WTC11 (cell line): ENCODE measurements around the gene DNAJC15. TPM values are rescaled to one million over a fixed set of nuclear protein-coding genes. Genes with fewer than 3 reads are reported as not detected.

ENCODE experiments used
- ATAC-seq: fragments of 200-7000 bp; cut with Tn5 transposase; 2 replicates; pipeline ENCODE4 v1.10.0; 2021; ENCODE audit warnings: mild to moderate bottlenecking, moderate library complexity
- CTCF ChIA-PET: fragments of 300-600 bp; sonication (Branson Sonifier 250); formaldehyde crosslinking; loops from one replicate; lab custom pipeline; 2021; ENCODE audit warnings: antibody characterized with exemption; lab: Charles Lee
- POLR2A ChIA-PET: fragments of 350-600 bp; sonication (Branson Sonifier 250); formaldehyde crosslinking; loops from one replicate; lab custom pipeline; 2021; ENCODE audit warnings: antibody characterized with exemption; lab: Charles Lee
- DNase-seq: peaks from one replicate; pipeline ENCODE4 v3.0.0; 2021; ENCODE audit warnings: low spot score
- H3K27ac Mint-ChIP-seq: 2 replicates; pipeline ENCODE4 v1.8.0; 2021; ENCODE audit warnings: mixed read lengths
- H3K27me3 Mint-ChIP-seq: 2 replicates; pipeline ENCODE4 v1.8.0; 2021; ENCODE audit warnings: low read depth, mild to moderate bottlenecking, moderate library complexity, mixed read lengths
- H3K36me3 Mint-ChIP-seq: 2 replicates; pipeline ENCODE4 v1.8.0; 2021; ENCODE audit warnings: mixed read lengths
- H3K4me1 Mint-ChIP-seq: 2 replicates; pipeline ENCODE4 v1.8.0; 2022; ENCODE audit warnings: mixed read lengths
- H3K4me3 Mint-ChIP-seq: 2 replicates; pipeline ENCODE4 v1.8.0; 2021; ENCODE audit warnings: mild to moderate bottlenecking, moderate library complexity, mixed read lengths
- H3K9me3 Mint-ChIP-seq: 2 replicates; pipeline ENCODE4 v1.8.0; 2021; ENCODE audit warnings: mixed read lengths
- ATF2 ChIP-seq: sonication (generic); formaldehyde crosslinking; IDR thresholded peaks from 2 replicates; pipeline ENCODE4 v1.8.1; 2022; ENCODE audit warnings: low read depth, missing genetic modification reagents, borderline replicate concordance
- CDX4 ChIP-seq: fragments of 250-450 bp; sonication (Bioruptor Pico); IDR thresholded peaks from 2 replicates; pipeline ENCODE4 v1.9.0; 2021; ENCODE audit warnings: moderate library complexity, mild to moderate bottlenecking, inconsistent platforms, borderline replicate concordance
- E2F1 ChIP-seq: sonication (generic); formaldehyde crosslinking; IDR thresholded peaks from 2 replicates; pipeline ENCODE4 v1.8.0; 2022; ENCODE audit warnings: mild to moderate bottlenecking, missing genetic modification reagents
- ESRRA ChIP-seq: sonication (generic); formaldehyde crosslinking; IDR thresholded peaks from 2 replicates; pipeline ENCODE4 v1.8.1; 2022; ENCODE audit warnings: mild to moderate bottlenecking, missing genetic modification reagents, borderline replicate concordance
- FOXJ3 ChIP-seq: sonication (generic); formaldehyde crosslinking; IDR thresholded peaks from 2 replicates; pipeline ENCODE4 v1.9.0; 2021; ENCODE audit warnings: missing genetic modification reagents, mild to moderate bottlenecking, borderline replicate concordance
- IRF2 ChIP-seq: sonication (generic); formaldehyde crosslinking; IDR thresholded peaks from 2 replicates; pipeline ENCODE4 v1.8.0; 2022; ENCODE audit warnings: low read depth, missing genetic modification reagents, borderline replicate concordance
- JUN ChIP-seq: sonication (generic); formaldehyde crosslinking; IDR thresholded peaks from 2 replicates; pipeline ENCODE4 v1.8.0; 2023; ENCODE audit warnings: mild to moderate bottlenecking, missing genetic modification reagents
- MLX ChIP-seq: sonication (generic); formaldehyde crosslinking; IDR thresholded peaks from 2 replicates; pipeline ENCODE4 v1.8.1; 2023; ENCODE audit warnings: mild to moderate bottlenecking, missing genetic modification reagents, moderate library complexity
- NR2C2 ChIP-seq: sonication (generic); formaldehyde crosslinking; IDR thresholded peaks from 2 replicates; pipeline ENCODE4 v1.8.0; 2022; ENCODE audit warnings: mild to moderate bottlenecking, missing genetic modification reagents
- NR3C1 ChIP-seq: sonication (generic); formaldehyde crosslinking; conservative IDR thresholded peaks from 2 replicates; pipeline ENCODE4 v1.8.1; 2023; ENCODE audit warnings: low read depth, mild to moderate bottlenecking, missing genetic modification reagents
- PRRX2 ChIP-seq: fragments of 250-450 bp; sonication (Bioruptor Pico); IDR thresholded peaks from 2 replicates; pipeline ENCODE4 v1.8.0; 2021; ENCODE audit warnings: mild to moderate bottlenecking
- RORB ChIP-seq: fragments of 250-450 bp; sonication (Bioruptor Pico); IDR thresholded peaks from 2 replicates; pipeline ENCODE4 v1.9.0; 2021; ENCODE audit warnings: mild to moderate bottlenecking
- TEAD1 ChIP-seq: sonication (generic); formaldehyde crosslinking; IDR thresholded peaks from 2 replicates; pipeline ENCODE4 v1.8.0; 2022; ENCODE audit warnings: mild to moderate bottlenecking, missing genetic modification reagents
- ZMAT4 ChIP-seq: fragments of 250-450 bp; sonication (Bioruptor Pico); IDR thresholded peaks from 2 replicates; pipeline ENCODE4 v1.9.0; 2021; ENCODE audit warnings: mild to moderate bottlenecking
- ZNF423 ChIP-seq: fragments of 250-450 bp; sonication (Bioruptor Pico); IDR thresholded peaks from 2 replicates; pipeline ENCODE4 v2.1.2; 2022; ENCODE audit warnings: mild to moderate bottlenecking, moderate library complexity
- ZNF532 ChIP-seq: fragments of 250-450 bp; sonication (Bioruptor Pico); IDR thresholded peaks from 2 replicates; pipeline ENCODE4 v1.9.0; 2021; ENCODE audit warnings: mild to moderate bottlenecking, borderline replicate concordance
- ZNF671 ChIP-seq: fragments of 250-450 bp; sonication (Bioruptor Pico); IDR thresholded peaks from 2 replicates; pipeline ENCODE4 v1.8.0; 2021; ENCODE audit warnings: mild to moderate bottlenecking
- total RNA-seq: library from RNA; stranded (reverse); gene quantifications from 3 replicates; pipeline ENCODE4 v1.2.3, GENCODE V29; 2021

DNAJC15 gene
- total RNA-seq, 1 experiment from 2014 or later, result 12.2 TPM

GRCh38 chr13:43005460-43006236, 17.7 kb upstream of the DNAJC15 start:
- peaks cover 18% of the 10 kb centered on the region for H3K4me1 Mint-ChIP-seq
- CTCF ChIA-PET, result no interaction called here
- ATAC-seq, result no peak
- POLR2A ChIA-PET, result no interaction called here
- H3K4me3 Mint-ChIP-seq, result no peak overlapping the region
- no peak for TF ChIP-seq ZNF671 (CRISPR knock-in tag)
- no peak for TF ChIP-seq CDX4 (CRISPR knock-in tag)
- no peak for TF ChIP-seq ATF2
- TF ChIP-seq, all 79 proteins: peak for 0
- Mint-ChIP-seq H3K27me3 (no peaks in the 10 kb centered on the region), H3K27ac (no peak overlapping the region), H3K36me3 (no peaks in the 10 kb centered on the region), H3K9me3 (no peaks in the 10 kb centered on the region)
- no peak for DNase-seq

GRCh38 chr13:43006893-43007631, 16.3 kb upstream of the DNAJC15 start:
- no peaks in the 10 kb centered on the region for H3K27me3 Mint-ChIP-seq
- peaks cover 18% of the 10 kb centered on the region for H3K4me1 Mint-ChIP-seq
- no peak for DNase-seq
- ATAC-seq, result no peak
- CTCF ChIA-PET, result no interaction called here
- no peaks in the 10 kb centered on the region for H3K36me3 Mint-ChIP-seq
- TF ChIP-seq ZMAT4, result no peak
- TF ChIP-seq FOXJ3 (CRISPR knock-in tag), result no peak
- TF ChIP-seq PRRX2 (CRISPR knock-in tag), result no peak
- TF ChIP-seq, all 79 proteins: peak for 0
- Mint-ChIP-seq H3K4me3 (no peak overlapping the region), H3K27ac (no peak overlapping the region), H3K9me3 (no peaks in the 10 kb centered on the region)
- POLR2A ChIA-PET, result no interaction called here

GRCh38 chr13:43008596-43008995, 14.8 kb upstream of the DNAJC15 start:
- no peak overlapping the region for H3K4me3 Mint-ChIP-seq
- no peak for DNase-seq
- POLR2A ChIA-PET, result no interaction called here
- no peaks in the 10 kb centered on the region for H3K27me3 Mint-ChIP-seq
- H3K36me3 Mint-ChIP-seq, result no peaks in the 10 kb centered on the region
- no peak for TF ChIP-seq ZNF423 (CRISPR knock-in tag)
- TF ChIP-seq NR2C2, result no peak
- no peak for TF ChIP-seq JUN (CRISPR knock-in tag)
- no peak for TF ChIP-seq E2F1 (CRISPR knock-in tag)
- no peak for TF ChIP-seq RORB (CRISPR knock-in tag)
- TF ChIP-seq TEAD1 (CRISPR knock-in tag), result no peak
- TF ChIP-seq ESRRA (CRISPR knock-in tag), result no peak
- no peak for TF ChIP-seq IRF2 (CRISPR knock-in tag)
- TF ChIP-seq, all 79 proteins: peak for 0
- no peak for ATAC-seq
- no peak overlapping the region for H3K27ac Mint-ChIP-seq
- H3K9me3 Mint-ChIP-seq, result no peaks in the 10 kb centered on the region
- CTCF ChIA-PET, result no interaction called here
- peaks cover 18% of the 10 kb centered on the region for H3K4me1 Mint-ChIP-seq

- ChIA-PET POLR2A (no interaction called here), CTCF (no interaction called here)
- Mint-ChIP-seq H3K27me3 (no peaks in the 10 kb centered on the region), H3K4me3 (no peak overlapping the region), H3K27ac (no peak overlapping the region), H3K9me3 (no peaks in the 10 kb centered on the region), H3K36me3 (no peaks in the 10 kb centered on the region), H3K4me1 (peaks cover 18% of the 10 kb centered on the region)
- DNase-seq, result no peak
- ATAC-seq, result no peak
- no peak for TF ChIP-seq NR3C1 (CRISPR knock-in tag)
- no peak for TF ChIP-seq PRRX2 (CRISPR knock-in tag)
- no peak for TF ChIP-seq MLX (CRISPR knock-in tag)
- no peak for TF ChIP-seq ZNF532 (CRISPR knock-in tag)
- TF ChIP-seq ESRRA (CRISPR knock-in tag), result no peak
Observed at GRCh38 chr13:43009506-43009905, 13.9 kb upstream of the DNAJC15 start.
